ENCODE results near the gene RTN4. TPM values are rescaled to one million over a fixed set of nuclear protein-coding genes. Genes with fewer than 3 reads are reported as not detected.

RTN4 gene
- total and polyA plus RNA-seq, 9 donors, result 110 to 334 (median 200) TPM

GRCh38 chr2:55087936-55088335 is 37.7 kb upstream of the RTN4 start:
- intact Hi-C loops (cut with DNase I), result no loop called here
- DNase-seq, result no peak
- H3K27me3 ChIP-seq, result no peaks in the 10 kb centered on the region
- H3K9me3 ChIP-seq, result no peaks in the 10 kb centered on the region
- H3K36me3 ChIP-seq, result no peaks in the 10 kb centered on the region
- H3K4me3 ChIP-seq, result no peak overlapping the region
- 81 to 86% (median 83%) methylated on average over 3 of the region's 3 CpGs for WGBS, 3 donors
- H3K27ac ChIP-seq, result no peak overlapping the region
- TF ChIP-seq EP300 (IDR thresholded peaks at IDR 0.05), result no peak
- TF ChIP-seq CTCF (IDR thresholded peaks at IDR 0.05), result no peak
- no peak for TF ChIP-seq POLR2A (IDR thresholded peaks at IDR 0.05)
- no peaks in the 10 kb centered on the region for H3K4me1 ChIP-seq (ENCODE audit: insufficient read depth)

- no peak overlapping the region for H3K4me3 ChIP-seq
- TF ChIP-seq EP300 (IDR thresholded peaks at IDR 0.05) (no peak), CTCF (IDR thresholded peaks at IDR 0.05) (no peak), POLR2A (IDR thresholded peaks at IDR 0.05) (no peak)
- H3K9me3 ChIP-seq, result no peaks in the 10 kb centered on the region
- intact Hi-C loops (cut with DNase I), result no loop called here
- no peak overlapping the region for H3K27ac ChIP-seq
- no peaks in the 10 kb centered on the region for H3K4me1 ChIP-seq (ENCODE audit: insufficient read depth)
- no peaks in the 10 kb centered on the region for H3K27me3 ChIP-seq
- DNase-seq, result no peak
- H3K36me3 ChIP-seq, result no peaks in the 10 kb centered on the region
Measured at GRCh38 chr2:55087501-55087900, 37.2 kb upstream of the RTN4 start.

- Histone ChIP-seq H3K27me3 (no peaks in the 10 kb centered on the region), H3K4me3 (no peak overlapping the region), H3K27ac (no peak overlapping the region), H3K9me3 (no peaks in the 10 kb centered on the region), H3K4me1 (ENCODE audit: insufficient read depth) (no peaks in the 10 kb centered on the region), H3K36me3 (no peaks in the 10 kb centered on the region)
- TF ChIP-seq POLR2A (IDR thresholded peaks at IDR 0.05) (no peak), CTCF (IDR thresholded peaks at IDR 0.05) (no peak), EP300 (IDR thresholded peaks at IDR 0.05) (no peak)
- intact Hi-C loops (cut with DNase I), result no loop called here
- no peak for DNase-seq
- WGBS, 3 donors, result 70 to 82% (median 77%) methylated on average over 5 of the region's 5 CpGs
Measured at GRCh38 chr2:55085113-55086040, 35.1 kb upstream of the RTN4 start.

GRCh38 chr2:55084641-55085040 is 34.4 kb upstream of the RTN4 start:
- intact Hi-C loops (cut with DNase I), result no loop called here
- 91 to 93% (median 93%) methylated on average over 3 of the region's 3 CpGs for WGBS, 3 donors
- Histone ChIP-seq H3K4me1 (ENCODE audit: insufficient read depth) (no peaks in the 10 kb centered on the region), H3K27ac (no peak overlapping the region), H3K4me3 (no peak overlapping the region), H3K27me3 (no peaks in the 10 kb centered on the region), H3K36me3 (no peaks in the 10 kb centered on the region), H3K9me3 (no peaks in the 10 kb centered on the region)
- no peak for TF ChIP-seq POLR2A (IDR thresholded peaks at IDR 0.05)
- no peak for TF ChIP-seq EP300 (IDR thresholded peaks at IDR 0.05)
- no peak for TF ChIP-seq CTCF (IDR thresholded peaks at IDR 0.05)
- no peak for DNase-seq
